ENCODE data around the gene CRYL1. TPM values are rescaled to one million over a fixed set of nuclear protein-coding genes. Genes with fewer than 3 reads are reported as not detected.

CRYL1 gene
- polyA plus RNA-seq, 2 of the 4 experiments (the other 2 are of a cell fraction), result 4.1 to 17.4 TPM

DNA sequence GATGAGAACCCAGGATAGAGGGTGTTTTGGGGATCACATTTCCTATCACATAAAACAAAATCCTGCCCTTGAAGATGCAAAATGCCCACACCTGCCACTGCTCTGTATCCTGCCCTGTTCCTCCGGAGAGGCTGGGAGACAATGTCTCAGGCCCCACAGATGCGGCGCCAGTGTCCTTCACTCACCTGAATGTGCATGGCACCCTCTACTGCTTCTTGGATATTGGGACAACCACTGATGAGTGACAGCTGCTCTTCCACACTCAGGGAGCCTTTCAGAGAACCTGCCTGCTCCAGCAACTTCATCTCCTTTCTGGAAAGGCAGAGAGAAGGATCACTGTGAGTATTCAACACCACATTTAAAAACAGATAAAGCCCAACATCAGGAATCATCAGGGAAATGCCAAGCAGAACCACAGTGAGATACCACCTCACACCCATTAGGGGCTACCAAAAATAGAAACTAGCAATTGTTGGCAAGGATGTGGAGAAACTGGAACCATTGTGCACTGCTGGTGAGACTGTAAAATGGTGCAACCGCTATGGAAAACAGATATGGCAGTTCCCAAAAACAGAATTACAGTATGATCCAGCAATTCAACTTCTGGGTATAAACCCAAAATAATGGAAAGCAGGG is 36.4 kb downstream of the CRYL1 start:
- TF ChIP-seq CBX8 (IDR thresholded peaks at IDR 0.05), result no peak
- TF ChIP-seq NFE2L2 (conservative IDR thresholded peaks at IDR 0.05; ENCODE audit: low read length), result no peak
- TF ChIP-seq, protein P1, sequence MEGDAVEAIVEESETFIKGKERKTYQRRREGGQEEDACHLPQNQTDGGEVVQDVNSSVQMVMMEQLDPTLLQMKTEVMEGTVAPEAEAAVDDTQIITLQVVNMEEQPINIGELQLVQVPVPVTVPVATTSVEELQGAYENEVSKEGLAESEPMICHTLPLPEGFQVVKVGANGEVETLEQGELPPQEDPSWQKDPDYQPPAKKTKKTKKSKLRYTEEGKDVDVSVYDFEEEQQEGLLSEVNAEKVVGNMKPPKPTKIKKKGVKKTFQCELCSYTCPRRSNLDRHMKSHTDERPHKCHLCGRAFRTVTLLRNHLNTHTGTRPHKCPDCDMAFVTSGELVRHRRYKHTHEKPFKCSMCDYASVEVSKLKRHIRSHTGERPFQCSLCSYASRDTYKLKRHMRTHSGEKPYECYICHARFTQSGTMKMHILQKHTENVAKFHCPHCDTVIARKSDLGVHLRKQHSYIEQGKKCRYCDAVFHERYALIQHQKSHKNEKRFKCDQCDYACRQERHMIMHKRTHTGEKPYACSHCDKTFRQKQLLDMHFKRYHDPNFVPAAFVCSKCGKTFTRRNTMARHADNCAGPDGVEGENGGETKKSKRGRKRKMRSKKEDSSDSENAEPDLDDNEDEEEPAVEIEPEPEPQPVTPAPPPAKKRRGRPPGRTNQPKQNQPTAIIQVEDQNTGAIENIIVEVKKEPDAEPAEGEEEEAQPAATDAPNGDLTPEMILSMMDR (IDR thresholded peaks at IDR 0.05), result no peak
- TF ChIP-seq SMC3 (IDR thresholded peaks at IDR 0.05), result 0 out of 3 replicates have a peak, but pooled peaks have one; percentile 14
- TF ChIP-seq EHMT2 (IDR thresholded peaks at IDR 0.05; ENCODE audit: low read depth), result no peak
- TF ChIP-seq HES2 (IDR thresholded peaks at IDR 0.05), result no peak
- peak in 1 of 2 experiments; percentile 37; a peak in 3 of 5 replicates for TF ChIP-seq RAD21 (conservative IDR thresholded peaks at IDR 0.05 in 1 of 2, IDR thresholded peaks at IDR 0.05 in 1 of 2)
- no peak for TF ChIP-seq POLR2A (IDR thresholded peaks at IDR 0.05; ENCODE audit: low read length)
- no peak for TF ChIP-seq ESRRA (IDR thresholded peaks at IDR 0.05; ENCODE audit: borderline replicate concordance, low read length)
- TF ChIP-seq POLR2AphosphoS2 (conservative IDR thresholded peaks at IDR 0.05; ENCODE audit: low read length), result no peak
- TF ChIP-seq HEYL (CRISPR knock-in tag; IDR thresholded peaks at IDR 0.05), result no peak
- no peak for TF ChIP-seq NR3C1 (IDR thresholded peaks at IDR 0.05)
- H3K9me3 ChIP-seq, result no peaks in the 10 kb centered on the region
- H3K27ac ChIP-seq, result no peak overlapping the region
- no peak overlapping the region for H3K4me2 ChIP-seq
- ChIA-PET CTCF (interaction anchor here (0.6 to 1.1 kb wide), 2 partner anchors 115 to 292 kb away, joined by 3 read pairs; no protein-coding TSS in a partner anchor), POLR2A (no interaction called here)
- DNase-seq (ENCODE audit: low read depth in 1 of 2, low spot score in 1 of 2), result no peak
- FAIRE-seq, result no peak
- 78% methylated on average over 4 of the region's 4 CpGs for whole genome bisulfite sequencing (ENCODE audit: missing lambda C conversion rate)
- H3K4me3 ChIP-seq, result no peak overlapping the region
- H3K4me1 ChIP-seq, result no peaks in the 10 kb centered on the region; the same call in 2 of the 3 replicates
- peak in 1 of 2 experiments; percentile 36; a peak in 1 of 6 replicates for ATAC-seq

DNA sequence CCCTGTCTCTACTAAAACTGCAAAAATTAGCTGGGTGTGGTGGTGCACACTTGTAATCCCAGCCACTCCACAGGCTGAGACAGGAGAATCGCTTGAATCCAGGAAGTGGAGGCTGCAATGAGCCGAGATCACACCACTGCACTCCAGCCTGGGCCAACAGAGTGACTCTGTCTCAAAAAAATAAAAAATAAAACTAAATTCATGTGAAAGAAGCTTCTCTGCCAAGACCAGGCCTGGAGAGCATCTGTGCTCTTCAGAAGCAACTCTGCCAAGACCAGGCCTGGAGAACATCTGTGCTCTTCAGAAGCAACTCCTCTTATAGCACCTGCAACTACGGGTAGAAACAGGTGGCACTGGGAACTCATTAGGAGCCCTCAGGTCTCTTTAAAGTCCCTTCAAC is 37.7 kb downstream of the CRYL1 start:
- FAIRE-seq, result no peak
- DNase-seq (ENCODE audit: low read depth in 1 of 2, low spot score in 1 of 2), result no peak
- ChIA-PET POLR2A (no interaction called here), CTCF (interaction anchor here (0.9 kb wide), 1 partner anchor 341 kb away, joined by 3 read pairs; no protein-coding TSS in a partner anchor)
- H3K4me3 ChIP-seq, result no peak overlapping the region
- 82% methylated on average over 3 of the region's 3 CpGs for WGBS (ENCODE audit: missing lambda C conversion rate)
- TF ChIP-seq TP53 (CRISPR knock-in tag; IDR thresholded peaks at IDR 0.05), result no peak
- TF ChIP-seq, protein P2, sequence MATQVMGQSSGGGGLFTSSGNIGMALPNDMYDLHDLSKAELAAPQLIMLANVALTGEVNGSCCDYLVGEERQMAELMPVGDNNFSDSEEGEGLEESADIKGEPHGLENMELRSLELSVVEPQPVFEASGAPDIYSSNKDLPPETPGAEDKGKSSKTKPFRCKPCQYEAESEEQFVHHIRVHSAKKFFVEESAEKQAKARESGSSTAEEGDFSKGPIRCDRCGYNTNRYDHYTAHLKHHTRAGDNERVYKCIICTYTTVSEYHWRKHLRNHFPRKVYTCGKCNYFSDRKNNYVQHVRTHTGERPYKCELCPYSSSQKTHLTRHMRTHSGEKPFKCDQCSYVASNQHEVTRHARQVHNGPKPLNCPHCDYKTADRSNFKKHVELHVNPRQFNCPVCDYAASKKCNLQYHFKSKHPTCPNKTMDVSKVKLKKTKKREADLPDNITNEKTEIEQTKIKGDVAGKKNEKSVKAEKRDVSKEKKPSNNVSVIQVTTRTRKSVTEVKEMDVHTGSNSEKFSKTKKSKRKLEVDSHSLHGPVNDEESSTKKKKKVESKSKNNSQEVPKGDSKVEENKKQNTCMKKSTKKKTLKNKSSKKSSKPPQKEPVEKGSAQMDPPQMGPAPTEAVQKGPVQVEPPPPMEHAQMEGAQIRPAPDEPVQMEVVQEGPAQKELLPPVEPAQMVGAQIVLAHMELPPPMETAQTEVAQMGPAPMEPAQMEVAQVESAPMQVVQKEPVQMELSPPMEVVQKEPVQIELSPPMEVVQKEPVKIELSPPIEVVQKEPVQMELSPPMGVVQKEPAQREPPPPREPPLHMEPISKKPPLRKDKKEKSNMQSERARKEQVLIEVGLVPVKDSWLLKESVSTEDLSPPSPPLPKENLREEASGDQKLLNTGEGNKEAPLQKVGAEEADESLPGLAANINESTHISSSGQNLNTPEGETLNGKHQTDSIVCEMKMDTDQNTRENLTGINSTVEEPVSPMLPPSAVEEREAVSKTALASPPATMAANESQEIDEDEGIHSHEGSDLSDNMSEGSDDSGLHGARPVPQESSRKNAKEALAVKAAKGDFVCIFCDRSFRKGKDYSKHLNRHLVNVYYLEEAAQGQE (IDR thresholded peaks at IDR 0.05), result no peak
- TF ChIP-seq CEBPB (IDR thresholded peaks at IDR 0.05), result no peak
- no peak for TF ChIP-seq FOSB (CRISPR knock-in tag; IDR thresholded peaks at IDR 0.05)
- TF ChIP-seq RFX5 (IDR thresholded peaks at IDR 0.05), result no peak
- TF ChIP-seq HEYL (CRISPR knock-in tag; IDR thresholded peaks at IDR 0.05), result no peak
- no peak for TF ChIP-seq ZNF302 (CRISPR knock-in tag; IDR thresholded peaks at IDR 0.05)
- TF ChIP-seq POLR2A (IDR thresholded peaks at IDR 0.05; ENCODE audit: low read length), result no peak
- TF ChIP-seq, protein P1 (IDR thresholded peaks at IDR 0.05), result no peak
- no peak for TF ChIP-seq MAZ (IDR thresholded peaks at IDR 0.05; ENCODE audit: borderline replicate concordance, low read depth, low read length)
- TF ChIP-seq ZC3H11A (IDR thresholded peaks at IDR 0.05), result no peak
- TF ChIP-seq TFCP2L1 (CRISPR knock-in tag; IDR thresholded peaks at IDR 0.05), result no peak
- no peak for TF ChIP-seq SREBF2 (IDR thresholded peaks at IDR 0.05)
- no peak for TF ChIP-seq BHLHE40 (IDR thresholded peaks at IDR 0.05; ENCODE audit: low read depth, low read length)
- no peak for TF ChIP-seq MAFK (IDR thresholded peaks at IDR 0.05; ENCODE audit: partially characterized antibody)
- TF ChIP-seq ESRRA (IDR thresholded peaks at IDR 0.05; ENCODE audit: borderline replicate concordance, low read length), result no peak
- no peak for TF ChIP-seq CBX2 (IDR thresholded peaks at IDR 0.05; ENCODE audit: borderline replicate concordance, low read depth)
- TF ChIP-seq RNF2 (IDR thresholded peaks at IDR 0.05; ENCODE audit: borderline replicate concordance, low read depth), result no peak
- TF ChIP-seq ZFP36 (IDR thresholded peaks at IDR 0.05; ENCODE audit: borderline replicate concordance, partially characterized antibody), result no peak
- H3K27ac ChIP-seq, result no peak overlapping the region
- H3K4me2 ChIP-seq, result no peak overlapping the region
- H3K9me3 ChIP-seq, result no peaks in the 10 kb centered on the region
- ATAC-seq, result no peak
- H3K4me1 ChIP-seq, result no peaks in the 10 kb centered on the region; the same call in 2 of the 3 replicates
